Sciatic nerve (tissue), 2 donors: ENCODE results near the gene PMEL. TPM values are rescaled to one million over a fixed set of nuclear protein-coding genes. Genes with fewer than 3 reads are reported as not detected.
A peak's percentile ranks its signal among the peaks of the same experiment; 100 is the strongest.
"Not testable (repeated sequence)": the region's sequence is repeated elsewhere in the genome, so short reads cannot be mapped to it uniquely, and the experiment has no call there.

ENCODE experiments used
- ATAC-seq: fragments of 200-7000 bp; cut with Tn5 transposase; one replicate; pipeline ENCODE4 v1.9.1; 2020; ENCODE audit warnings: mild to moderate bottlenecking, moderate library complexity
- DNase-seq: peaks from one replicate; pipeline ENCODE4 v3.0.0-alpha.2; 2020; ENCODE audit warnings: low spot score
- intact Hi-C: fragments of 100-400 bp; cut with DNase I; formaldehyde crosslinking; loops from one replicate; pipeline ENCODE4 v1.14.2; 2022
- total RNA-seq: library from RNA; stranded (reverse); fragmentation: NEBNext Ultra II Directional; extraction: Animal tissue kit (Norgen Biotek cat#: 25700); gene quantifications from one replicate; pipeline ENCODE4 v1.2.1, GENCODE V29; 2021
- donor health status: DM: no; HTN: no; CAD: no.
- donor health status: DM: no; HTN: no; CAD: no.

The PMEL gene
- total RNA-seq, 1 donor from 2014 or later, result 0.49 TPM

- intact Hi-C loops, result no loop called here
- DNase-seq, result no peak
- ATAC-seq, result no peak
Measured at GRCh38 chr12:55929306-55929791, 36.5 kb downstream of the PMEL start.

- peak; percentile 85 for DNase-seq
- intact Hi-C loops, result no loop called here
- peak; percentile 63 for ATAC-seq
Measured at GRCh38 chr12:55927588-55928502, 38.0 kb downstream of the PMEL start, which contains the start of gene PYM1. Gene PYM1 (minus strand): TSS chr12:55927894. CDS start chr12:55927761, 133 bp downstream.

GRCh38 chr12:55926738-55927587 is 38.9 kb downstream of the PMEL start:
- peak; percentile 96 for DNase-seq
- intact Hi-C loops, result no loop called here
- peak; percentile 92 for ATAC-seq

- intact Hi-C loops, result no loop called here
- ATAC-seq, result no peak
- DNase-seq, result no peak
Measured at GRCh38 chr12:55925870-55926737, 39.7 kb downstream of the PMEL start.

GRCh38 chr12:55925371-55925770 is 40.5 kb downstream of the PMEL start:
- no peak for DNase-seq
- ATAC-seq, result no peak
- intact Hi-C loops, result no loop called here

- intact Hi-C loops, DNase-seq, ATAC-seq: not testable (repeated sequence)
Measured at GRCh38 chr12:55923648-55924047, 42.2 kb downstream of the PMEL start.

GRCh38 chr12:55922126-55922525 is 43.7 kb downstream of the PMEL start:
- intact Hi-C loops, result no loop called here
- ATAC-seq, result no peak
- no peak for DNase-seq

- ATAC-seq, DNase-seq, intact Hi-C loops: not testable (repeated sequence)
Measured at GRCh38 chr12:55919032-55919431, 46.8 kb downstream of the PMEL start.

- DNase-seq (no peak), ATAC-seq (no peak)
- intact Hi-C loops, result no loop called here
Measured at GRCh38 chr12:55915482-55915859, 50.4 kb downstream of the PMEL start.

GRCh38 chr12:55912908-55913307 is 52.9 kb downstream of the PMEL start:
- intact Hi-C loops, result no loop called here
- DNase-seq, result no peak
- no peak for ATAC-seq

- intact Hi-C loops, result no loop called here
- ATAC-seq (no peak), DNase-seq (no peak)
Measured at GRCh38 chr12:55909513-55909884, 56.3 kb downstream of the PMEL start.

GRCh38 chr12:55908726-55909512 is 56.9 kb downstream of the PMEL start:
- intact Hi-C loops, result no loop called here
- DNase-seq (no peak), ATAC-seq (no peak)

- intact Hi-C loops, result no loop called here
- DNase-seq (no peak), ATAC-seq (no peak)
Measured at GRCh38 chr12:55906056-55906455, 59.8 kb downstream of the PMEL start.

Other genes starting within 250 kb of the PMEL start
- 171 TPM for gene BLOC1S1, start 250.0 kb downstream of the PMEL start, total RNA-seq
- 23.3 TPM for gene RDH5, start 245.6 kb downstream of the PMEL start, total RNA-seq
- gene CD63, start 237.0 kb downstream of the PMEL start, total RNA-seq, result 870 TPM
- 10.0 TPM for gene GDF11, start 222.9 kb downstream of the PMEL start, total RNA-seq
- gene SARNP, start 148.3 kb downstream of the PMEL start, total RNA-seq, result 54.0 TPM
- 25.2 TPM for gene ORMDL2, start 148.0 kb downstream of the PMEL start, total RNA-seq
- 23.4 TPM for gene DNAJC14, start 136.5 kb downstream of the PMEL start, total RNA-seq
- 9.1 TPM for gene MMP19, start 123.1 kb downstream of the PMEL start, total RNA-seq
- gene PYM1, start 38.1 kb downstream of the PMEL start, total RNA-seq, result 21.8 TPM
- 31.8 TPM for gene DGKA, start 34.9 kb downstream of the PMEL start, total RNA-seq
- gene CDK2, start 788 bp upstream of the PMEL start, total RNA-seq, result 14.4 TPM
- 143 TPM for gene RAB5B, start 8.0 kb upstream of the PMEL start, total RNA-seq
- 20.3 TPM for gene SUOX, start 31.2 kb upstream of the PMEL start, total RNA-seq
- 13.7 TPM for gene IKZF4, start 55.0 kb upstream of the PMEL start, total RNA-seq
- gene RPS26, start 75.9 kb upstream of the PMEL start, total RNA-seq, result 93.6 TPM
- gene ERBB3, start 114.1 kb upstream of the PMEL start, total RNA-seq, result 159 TPM
- 79.6 TPM for gene PA2G4, start 138.5 kb upstream of the PMEL start, total RNA-seq
- gene RPL41, start 150.6 kb upstream of the PMEL start, total RNA-seq, result 2,818 TPM
- gene ZC3H10, start 152.2 kb upstream of the PMEL start, total RNA-seq, result 9.0 TPM
- gene ESYT1, start 162.2 kb upstream of the PMEL start, total RNA-seq, result 85.9 TPM
- 40.0 TPM for gene MYL6B, start 186.5 kb upstream of the PMEL start, total RNA-seq
- gene MYL6, start 192.3 kb upstream of the PMEL start, total RNA-seq, result 993 TPM
- 160 TPM for gene SMARCC2, start 223.4 kb upstream of the PMEL start, total RNA-seq